Activated CD4-positive, alpha-beta T cell treated with anti-CD3 and anti-CD28 coated beads for 48 hours (primary cell): ENCODE measurements around the gene ZNF77.
"Not testable (repeated sequence)": the region's sequence is repeated elsewhere in the genome, so short reads cannot be mapped to it uniquely, and the experiment has no call there.

Experiments
- DNase-seq: peaks from one replicate; pipeline ENCODE4 v3.0.0-alpha.2; 2020

The ZNF77 gene

DNA sequence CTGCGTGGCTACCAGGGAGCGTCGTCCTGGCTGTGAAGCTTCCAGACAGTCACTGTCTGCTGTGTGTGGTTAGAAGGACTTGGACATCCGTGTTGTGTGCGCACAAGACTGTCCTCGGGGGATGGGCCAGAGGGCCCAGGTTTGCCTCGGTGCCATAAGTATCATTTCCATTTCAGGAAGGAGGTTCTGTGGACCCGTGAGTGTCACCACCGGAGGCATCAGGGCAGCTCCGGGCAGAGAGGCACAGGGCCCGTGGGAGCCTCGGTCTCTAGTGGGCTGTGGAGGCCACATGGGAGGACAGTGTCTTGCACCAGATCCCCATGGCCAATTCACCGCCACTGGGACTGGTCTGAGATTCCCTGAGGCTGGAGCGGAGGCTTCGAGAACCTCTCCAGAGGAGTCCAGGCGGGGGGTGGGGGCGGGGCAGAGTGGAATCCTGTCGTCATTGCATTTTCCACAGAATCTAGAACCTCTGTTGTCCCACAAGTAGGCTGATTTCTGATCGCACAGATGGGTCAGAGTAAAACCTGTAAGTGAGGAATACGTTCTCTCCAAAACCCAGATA is 38.1 kb downstream of the ZNF77 start:
- DNase-seq = no peak

DNA sequence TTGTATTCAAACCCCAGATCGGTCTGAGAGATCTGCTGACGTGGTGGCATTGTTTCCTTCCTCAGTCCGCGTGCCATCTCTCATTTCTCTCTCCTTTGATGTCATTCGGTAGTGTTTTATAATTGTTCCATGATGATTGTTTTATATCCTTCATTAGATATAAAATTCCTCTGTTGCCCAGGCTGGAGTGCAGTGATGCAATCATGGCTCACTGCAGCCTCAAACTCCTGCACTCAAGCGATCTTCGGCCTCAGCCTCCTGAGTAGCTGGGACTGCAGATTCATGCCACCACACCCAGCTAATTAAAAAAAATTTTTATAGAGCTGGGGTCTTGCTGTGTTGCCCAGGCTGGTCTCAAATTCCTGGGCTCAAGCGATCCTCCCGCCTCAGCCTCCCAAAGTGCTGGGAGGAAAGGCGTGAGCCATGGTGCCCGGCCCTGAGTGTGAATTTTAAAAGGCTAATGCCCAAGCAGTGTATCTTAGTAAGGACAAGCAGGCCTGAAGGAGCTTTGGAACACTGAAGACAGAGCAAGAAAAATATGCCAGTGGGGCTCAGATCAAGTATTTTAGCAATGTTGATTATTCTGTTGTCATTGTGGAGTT is 38.8 kb downstream of the ZNF77 start:
- no peak for DNase-seq

DNA sequence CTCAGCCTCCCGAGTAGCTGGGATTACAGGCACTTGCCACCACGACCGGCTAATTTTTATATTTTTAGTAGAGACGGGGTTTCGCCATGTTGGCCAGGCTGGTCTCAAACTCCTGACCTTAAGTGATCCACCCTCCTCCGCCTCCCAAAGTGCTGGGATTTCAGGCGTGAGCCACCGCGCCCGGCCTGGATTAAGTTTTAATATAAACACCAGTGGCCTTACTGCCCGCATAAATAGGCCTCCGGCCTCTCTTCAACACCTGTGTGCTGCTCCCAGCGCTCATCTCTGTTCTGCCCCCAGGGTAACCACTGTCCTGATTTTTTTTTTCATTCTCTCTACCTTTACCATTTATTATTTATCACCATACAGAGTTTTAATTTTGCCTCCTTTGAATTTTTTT is 41.4 kb downstream of the ZNF77 start:
- not testable (repeated sequence) for DNase-seq

DNA sequence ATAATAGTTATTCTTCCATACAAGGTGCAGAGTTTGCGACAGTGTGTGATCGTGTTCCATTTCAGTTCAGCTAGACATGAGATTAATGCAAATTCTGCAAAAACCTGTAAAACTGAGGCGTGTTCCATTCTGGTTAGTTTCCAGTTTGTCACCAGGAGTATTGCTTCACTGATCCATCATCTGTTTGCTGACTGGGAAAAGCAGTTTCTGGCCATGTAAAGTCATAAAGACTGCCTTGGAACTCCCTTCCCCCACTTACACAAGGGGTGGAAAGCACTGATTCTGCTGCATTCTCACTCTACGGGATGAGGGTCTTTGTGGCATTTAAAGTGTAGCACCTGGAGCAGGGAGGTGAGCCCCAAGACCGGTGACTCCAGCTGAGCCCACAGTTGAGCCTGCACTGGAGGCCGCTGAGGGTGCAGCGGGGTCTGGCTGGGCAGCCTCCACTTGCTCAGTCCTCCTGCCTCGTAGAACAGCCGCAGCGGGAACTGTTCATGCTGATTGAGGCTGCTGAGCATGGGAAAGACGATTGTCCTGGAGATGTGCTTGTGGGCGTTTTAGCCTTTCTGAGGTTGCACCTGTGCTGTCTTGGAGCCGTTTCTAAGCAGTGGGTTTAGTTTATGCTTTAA is 42.1 kb downstream of the ZNF77 start:
- no peak for DNase-seq

DNA sequence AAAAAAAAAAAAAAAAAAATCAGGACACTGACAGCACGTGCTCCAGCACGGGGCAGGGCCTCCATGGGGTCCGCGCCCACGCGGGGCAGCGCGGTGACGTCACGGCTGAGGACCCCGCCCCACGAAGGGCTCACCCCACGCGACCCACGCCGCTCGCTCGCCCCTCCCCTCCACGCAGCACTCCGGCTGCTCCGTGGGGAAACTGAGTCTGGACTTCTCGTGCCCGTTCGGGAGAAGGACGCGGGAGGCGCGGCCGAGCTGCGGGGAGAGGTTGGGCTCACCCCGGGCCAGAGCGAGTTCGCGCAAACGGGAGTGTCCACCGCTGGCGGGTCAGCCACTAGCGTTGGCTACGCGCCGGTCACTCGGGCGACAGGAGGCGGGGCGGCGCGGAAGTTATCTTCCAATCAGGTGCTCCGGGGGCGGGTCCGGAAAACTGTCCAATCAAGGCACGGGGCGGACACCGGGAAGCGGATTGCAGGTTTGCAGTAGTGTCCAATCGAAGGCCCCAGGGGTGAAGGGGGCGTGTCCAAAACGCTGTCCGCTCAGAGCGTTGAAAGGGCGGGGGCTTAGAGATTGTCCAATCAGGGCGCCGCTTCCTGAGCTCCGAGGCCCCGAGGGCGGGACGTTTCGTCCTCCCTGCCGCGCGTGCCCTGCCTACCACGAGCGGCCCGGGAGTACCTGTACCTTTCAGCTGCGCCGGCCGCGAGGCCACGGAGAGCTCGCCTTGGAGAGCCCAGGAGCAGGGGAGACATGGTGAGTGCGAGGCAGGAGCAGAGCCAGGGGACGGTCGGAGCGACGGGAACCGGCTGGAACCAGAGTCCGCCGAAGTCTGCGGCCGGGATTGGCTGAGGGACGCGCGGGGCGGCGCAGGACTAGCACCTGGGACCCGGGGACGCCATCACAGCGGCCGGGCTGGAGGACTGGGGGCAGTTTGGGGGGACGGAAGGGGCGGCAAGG is 44.2 kb downstream of the ZNF77 start, which contains the start of gene ZNF57:
Gene ZNF57, plus strand, starts transcription at position 633 of the 957 bp plus-strand sequence. Its CDS starts 118 bp downstream, at position 751.
- peak; percentile 99 for DNase-seq

DNA sequence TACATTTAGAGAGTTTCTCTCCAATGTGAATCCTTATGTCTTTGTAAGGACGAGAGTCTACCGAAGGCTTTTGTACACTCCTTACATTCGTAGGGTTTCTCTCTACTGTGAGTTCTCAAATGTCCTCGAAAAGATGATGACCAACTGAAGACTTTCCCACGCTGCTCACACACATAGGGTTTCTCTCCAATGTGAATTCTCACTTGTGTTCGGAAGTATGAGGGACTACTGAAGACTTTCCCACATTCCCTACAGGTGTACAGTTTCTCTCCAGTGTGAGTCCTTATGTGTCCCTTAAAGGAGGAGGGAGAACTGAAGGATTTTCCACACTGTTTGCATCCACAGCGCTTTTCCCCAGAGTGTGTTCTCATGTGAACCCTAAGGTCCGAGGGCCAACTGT is 48.1 kb downstream of the ZNF77 start:
- DNase-seq = no peak

DNA sequence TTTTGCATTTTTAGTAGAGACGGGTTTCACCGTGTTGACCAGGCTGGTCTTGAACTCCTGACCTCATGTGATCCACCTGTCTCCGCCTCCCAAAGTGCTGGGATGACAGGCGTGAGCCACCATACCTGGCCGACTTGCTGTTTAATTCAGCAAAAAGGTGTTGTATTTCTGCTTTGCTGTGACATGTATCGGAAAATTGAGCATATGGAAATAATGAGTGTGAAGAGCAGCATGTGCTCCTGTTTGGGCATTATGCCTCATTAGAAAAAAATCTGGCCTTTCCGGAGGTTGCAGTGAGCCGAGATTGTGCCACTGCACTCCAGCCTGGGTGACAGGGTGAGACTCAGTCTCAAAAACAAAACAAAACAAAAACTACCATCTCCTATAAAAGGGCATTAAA is 54.2 kb downstream of the ZNF77 start:
- not testable (repeated sequence) for DNase-seq

DNA sequence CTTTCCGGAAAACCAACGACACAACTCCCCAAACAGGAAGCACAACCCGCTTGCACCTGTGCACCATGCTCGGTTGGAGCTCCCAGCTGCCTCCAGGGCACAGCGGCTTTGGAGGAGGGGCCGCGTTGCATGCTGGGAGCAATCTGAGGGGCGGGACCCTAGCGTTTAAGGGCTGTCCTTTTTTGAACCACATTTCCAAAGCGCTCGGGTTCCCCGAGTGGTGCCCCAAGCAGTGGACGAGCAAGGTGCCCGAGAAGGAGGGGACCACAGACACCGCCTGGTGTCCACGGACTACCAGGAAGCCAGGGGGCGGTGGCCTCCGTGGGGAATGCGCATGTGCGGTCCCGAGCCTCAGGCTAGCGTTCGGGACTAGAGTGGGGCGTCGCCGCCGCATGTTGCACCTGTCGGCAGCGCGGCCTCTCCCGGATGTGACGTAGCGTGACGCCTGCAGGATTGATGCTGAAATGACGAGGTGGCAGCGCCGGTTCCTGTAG is 56.0 kb downstream of the ZNF77 start:
- DNase-seq = peak; percentile 77

DNA sequence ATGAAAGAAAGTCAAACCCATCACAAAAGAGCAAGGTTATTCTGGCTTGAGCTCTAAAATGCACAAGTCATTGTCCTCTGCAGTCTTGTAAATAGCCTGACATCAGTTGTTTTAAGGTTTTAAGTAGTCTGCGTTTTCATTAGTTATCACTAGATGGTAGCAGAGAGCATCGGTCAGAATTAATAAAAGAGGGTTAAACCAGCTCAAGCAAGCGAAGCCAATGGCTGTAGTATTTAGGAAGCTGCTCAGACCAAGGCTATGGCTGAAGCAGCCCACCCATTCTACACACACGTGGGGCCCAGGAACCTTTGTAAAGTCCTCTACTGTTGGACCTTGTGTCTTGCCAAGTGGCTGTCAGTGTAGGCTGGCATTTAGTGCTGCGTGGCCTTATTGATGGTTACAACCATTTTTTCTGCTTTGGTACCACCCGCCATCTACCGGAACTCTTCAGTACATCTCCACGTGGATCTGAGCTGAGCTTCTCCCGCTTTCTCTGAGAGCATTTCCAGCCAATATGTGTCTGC is 57.3 kb downstream of the ZNF77 start:
- no peak for DNase-seq

DNA sequence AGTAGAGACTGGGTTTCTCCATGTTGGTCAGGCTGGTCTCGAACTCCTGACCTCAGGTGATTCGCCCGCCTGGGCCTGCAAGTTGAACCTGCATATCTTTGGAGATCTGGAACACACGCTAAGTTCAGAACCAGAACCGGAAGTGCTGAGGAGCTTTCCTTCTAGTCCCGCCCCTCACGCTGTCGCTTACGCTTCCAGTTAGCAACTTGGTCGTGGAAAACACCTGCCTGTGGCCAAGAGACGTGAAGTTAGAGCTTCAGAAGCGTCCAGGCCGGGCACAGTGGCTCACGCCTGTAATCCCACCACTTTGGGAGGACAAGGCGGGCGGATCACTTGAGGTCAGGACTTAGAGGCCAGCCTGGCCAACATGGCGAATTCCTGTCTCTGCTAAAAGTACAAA is 59.0 kb downstream of the ZNF77 start:
- no peak for DNase-seq

DNA sequence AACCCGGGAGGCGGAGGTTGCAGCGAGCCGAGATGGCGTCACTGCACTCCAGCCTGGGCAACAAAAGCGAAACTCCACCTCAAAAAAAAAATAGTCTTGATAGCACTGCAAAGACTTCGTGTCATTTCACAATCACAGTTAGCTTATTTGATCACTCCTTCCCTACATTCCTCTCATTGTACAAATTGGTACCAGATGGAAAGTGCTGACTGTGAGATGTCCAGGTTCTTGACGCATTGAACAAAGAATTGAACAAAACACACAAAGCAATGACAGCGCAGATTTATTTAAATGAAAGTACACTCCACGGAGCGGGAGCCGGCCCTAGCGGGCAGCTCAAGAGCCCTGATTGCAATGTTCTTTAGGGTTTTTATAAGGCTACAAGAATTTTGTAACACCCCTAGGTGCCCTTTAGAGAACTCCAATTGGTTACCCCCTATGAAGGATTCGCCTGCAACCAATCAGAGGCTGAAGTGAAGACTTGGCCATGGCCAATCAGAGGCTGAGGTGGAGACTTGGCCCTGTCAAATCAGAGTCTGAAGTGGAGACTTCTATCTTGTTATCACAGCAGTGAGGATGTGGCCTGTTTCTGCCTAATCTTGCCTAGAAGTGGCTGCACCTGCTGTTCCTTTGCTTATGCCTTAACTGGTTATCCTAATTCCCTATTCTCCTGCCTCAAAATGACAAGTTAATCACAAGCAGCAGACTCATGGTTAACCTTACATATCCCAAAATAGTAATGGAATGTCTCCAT is 60.9 kb downstream of the ZNF77 start:
- no peak for DNase-seq
